ENCODE measurements around the gene MYO9B. TPM values are rescaled to one million over a fixed set of nuclear protein-coding genes. Genes with fewer than 3 reads are reported as not detected.

MYO9B gene
- total RNA-seq, 1 donor from 2014 or later, result 30.7 TPM

GRCh38 chr19:17153996-17154395, 78.4 kb downstream of the MYO9B start:
- DNase-seq, result no peak
- Histone ChIP-seq H3K36me3 (peaks cover 75% of the 10 kb centered on the region), H3K27me3 (ENCODE audit: low read depth) (no peaks in the 10 kb centered on the region), H3K27ac (replicated peaks) (no peak overlapping the region), H3K4me3 (no peak overlapping the region), H3K9me3 (replicated peaks) (no peaks in the 10 kb centered on the region), H3K4me1 (peaks cover 9% of the 10 kb centered on the region)
- TF ChIP-seq CTCF (IDR thresholded peaks at IDR 0.05; ENCODE audit: borderline replicate concordance), result no peak
- intact Hi-C loops (cut with micrococcal nuclease), result no loop called here

GRCh38 chr19:17155251-17155650, 79.7 kb downstream of the MYO9B start:
- Histone ChIP-seq H3K4me3 (no peak overlapping the region), H3K27ac (replicated peaks) (no peak overlapping the region), H3K27me3 (ENCODE audit: low read depth) (no peaks in the 10 kb centered on the region), H3K4me1 (no peaks in the 10 kb centered on the region), H3K9me3 (replicated peaks) (no peaks in the 10 kb centered on the region), H3K36me3 (peaks cover 87% of the 10 kb centered on the region)
- TF ChIP-seq CTCF (IDR thresholded peaks at IDR 0.05; ENCODE audit: borderline replicate concordance), result no peak
- intact Hi-C loops (cut with micrococcal nuclease), result no loop called here
- no peak for DNase-seq

GRCh38 chr19:17156296-17156946, 80.8 kb downstream of the MYO9B start:
- Histone ChIP-seq H3K36me3 (peaks cover 95% of the 10 kb centered on the region), H3K9me3 (replicated peaks) (no peaks in the 10 kb centered on the region), H3K27ac (replicated peaks) (no peak overlapping the region)

GRCh38 chr19:17156947-17157302, 81.3 kb downstream of the MYO9B start:
- Histone ChIP-seq H3K4me1 (no peaks in the 10 kb centered on the region), H3K27me3 (ENCODE audit: low read depth) (no peaks in the 10 kb centered on the region), H3K27ac (replicated peaks) (no peak overlapping the region), H3K36me3 (peaks cover 96% of the 10 kb centered on the region), H3K4me3 (no peak overlapping the region), H3K9me3 (replicated peaks) (no peaks in the 10 kb centered on the region)
- intact Hi-C loops (cut with micrococcal nuclease), result no loop called here
- DNase-seq, result no peak
- TF ChIP-seq CTCF (IDR thresholded peaks at IDR 0.05; ENCODE audit: borderline replicate concordance), result no peak

More at GRCh38 chr19:17156296-17156946, 80.8 kb downstream of the MYO9B start:
- DNase-seq, result no peak
- Histone ChIP-seq H3K4me3 (no peak overlapping the region), H3K4me1 (no peaks in the 10 kb centered on the region), H3K27me3 (ENCODE audit: low read depth) (no peaks in the 10 kb centered on the region)
- TF ChIP-seq CTCF (IDR thresholded peaks at IDR 0.05; ENCODE audit: borderline replicate concordance), result no peak
- intact Hi-C loops (cut with micrococcal nuclease), result no loop called here

- DNase-seq, result no peak
- no peak overlapping the region for H3K4me3 ChIP-seq
- H3K27me3 ChIP-seq (ENCODE audit: low read depth), result no peaks in the 10 kb centered on the region
- peaks cover 99% of the 10 kb centered on the region for H3K36me3 ChIP-seq
- intact Hi-C loops (cut with micrococcal nuclease), result no loop called here
- no peak for TF ChIP-seq CTCF (IDR thresholded peaks at IDR 0.05; ENCODE audit: borderline replicate concordance)
- peaks cover 3% of the 10 kb centered on the region for H3K9me3 ChIP-seq (replicated peaks)
- H3K27ac ChIP-seq (replicated peaks), result no peak overlapping the region
- no peaks in the 10 kb centered on the region for H3K4me1 ChIP-seq
These were observed 83.0 kb downstream of the MYO9B start for GRCh38 chr19:17158584-17158983.
